HepG2 (cell line): Measurements from ENCODE around the gene OBSL1.

Experiments used
- HNRNPL ChIP-seq: fragments of 200-400 bp; formaldehyde crosslinking; IDR thresholded peaks from 2 replicates; pipeline ENCODE4 v1.6.1; 2017; ENCODE audit warnings: mild to moderate bottlenecking, low read depth, low read length
- HOXA7 ChIP-seq: sonication (generic); formaldehyde crosslinking; IDR thresholded peaks from 2 replicates; pipeline ENCODE4 v1.8.1; 2022; ENCODE audit warnings: mild to moderate bottlenecking, missing genetic modification reagents, moderate library complexity
- NR2C2 ChIP-seq: sonication (generic); formaldehyde crosslinking; IDR thresholded peaks from 2 replicates; pipeline ENCODE4 v1.4.0; 2020; ENCODE audit warnings: missing genetic modification reagents, mild to moderate bottlenecking, moderate library complexity, borderline replicate concordance
- RNF2 ChIP-seq: fragments of 450-650 bp; conservative IDR thresholded peaks from 2 replicates; pipeline ENCODE4 v1.6.1; 2016; ENCODE audit warnings: low read depth
- SMC3 ChIP-seq: IDR thresholded peaks from 2 replicates; pipeline ENCODE4 v1.6.1; 2011; ENCODE audit warnings: low read length, improper control_type of control experiment
- ZNF766 ChIP-seq: sonication (generic); formaldehyde crosslinking; IDR thresholded peaks from 2 replicates; pipeline ENCODE4 v1.5.0; 2020; ENCODE audit warnings: missing genetic modification reagents, borderline replicate concordance

GRCh38 chr2:219570194-219570923 is 980 bp downstream of the OBSL1 start:
- TF ChIP-seq ZNF766 (CRISPR knock-in tag) (peak; percentile 26; the same call in 1 of the 2 replicates), HOXA7 (CRISPR knock-in tag) (no peak), NR2C2 (CRISPR knock-in tag) (no peak), HNRNPL (peak; percentile 64), RNF2 (0 out of 2 replicates have a peak, but pooled peaks have one; percentile 10), SMC3 (no peak)
